HG02852 (cell line): Measurements from ENCODE around the gene LRRC47.

Experiments used
- ATAC-seq: cut with Tn5 transposase; IDR thresholded peaks from one replicate; pipeline ENCODE4 v1.9.1; 2021; ENCODE audit warnings: mild to moderate bottlenecking, moderate library complexity; ENCODE audit not compliant: unreplicated experiment

LRRC47 gene

GRCh38 chr1:3734602-3735001 is 61.7 kb downstream of the LRRC47 start:
- no peak for ATAC-seq

- no peak for ATAC-seq
Observed at GRCh38 chr1:3733883-3734589, 62.3 kb downstream of the LRRC47 start.

DNA sequence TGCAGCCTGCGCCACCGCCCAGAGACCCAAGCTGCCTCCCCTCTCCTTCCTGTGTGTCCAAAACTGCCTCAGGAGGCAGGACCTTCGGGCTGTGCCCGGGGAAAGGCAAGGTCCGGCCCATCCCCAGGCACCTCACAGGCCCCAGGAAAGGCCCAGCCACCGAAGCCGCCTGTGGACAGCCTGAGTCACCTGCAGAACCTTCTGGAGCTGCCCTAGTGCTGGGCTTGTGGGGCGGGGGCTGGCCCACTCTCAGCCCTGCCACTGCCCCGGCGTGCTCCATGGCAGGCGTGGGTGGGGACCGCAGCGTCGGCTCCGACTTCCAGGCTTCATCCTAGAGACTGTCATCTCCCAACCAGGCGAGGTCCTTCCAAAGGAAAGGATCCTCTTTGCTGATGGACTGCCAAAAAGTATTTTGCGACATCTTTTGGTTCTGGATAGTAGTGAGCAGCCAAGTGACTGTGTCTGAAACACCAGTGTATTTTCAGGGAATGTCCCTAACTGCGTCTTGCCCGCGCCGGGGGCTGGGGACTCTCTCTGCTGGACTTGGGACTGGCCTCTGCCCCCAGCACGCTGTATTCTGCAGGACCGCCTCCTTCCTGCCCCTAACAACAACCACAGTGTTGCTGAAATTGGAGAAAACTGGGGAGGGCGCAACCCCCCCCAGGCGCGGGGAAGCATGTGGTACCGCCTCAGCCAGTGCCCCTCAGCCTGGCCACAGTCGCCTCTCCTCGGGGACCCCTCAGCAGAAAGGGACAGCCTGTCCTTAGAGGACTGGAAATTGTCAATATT is 63.0 kb downstream of the LRRC47 start:
- ATAC-seq: no peak

- no peak for ATAC-seq
Observed at GRCh38 chr1:3732434-3733093, 63.7 kb downstream of the LRRC47 start.

DNA sequence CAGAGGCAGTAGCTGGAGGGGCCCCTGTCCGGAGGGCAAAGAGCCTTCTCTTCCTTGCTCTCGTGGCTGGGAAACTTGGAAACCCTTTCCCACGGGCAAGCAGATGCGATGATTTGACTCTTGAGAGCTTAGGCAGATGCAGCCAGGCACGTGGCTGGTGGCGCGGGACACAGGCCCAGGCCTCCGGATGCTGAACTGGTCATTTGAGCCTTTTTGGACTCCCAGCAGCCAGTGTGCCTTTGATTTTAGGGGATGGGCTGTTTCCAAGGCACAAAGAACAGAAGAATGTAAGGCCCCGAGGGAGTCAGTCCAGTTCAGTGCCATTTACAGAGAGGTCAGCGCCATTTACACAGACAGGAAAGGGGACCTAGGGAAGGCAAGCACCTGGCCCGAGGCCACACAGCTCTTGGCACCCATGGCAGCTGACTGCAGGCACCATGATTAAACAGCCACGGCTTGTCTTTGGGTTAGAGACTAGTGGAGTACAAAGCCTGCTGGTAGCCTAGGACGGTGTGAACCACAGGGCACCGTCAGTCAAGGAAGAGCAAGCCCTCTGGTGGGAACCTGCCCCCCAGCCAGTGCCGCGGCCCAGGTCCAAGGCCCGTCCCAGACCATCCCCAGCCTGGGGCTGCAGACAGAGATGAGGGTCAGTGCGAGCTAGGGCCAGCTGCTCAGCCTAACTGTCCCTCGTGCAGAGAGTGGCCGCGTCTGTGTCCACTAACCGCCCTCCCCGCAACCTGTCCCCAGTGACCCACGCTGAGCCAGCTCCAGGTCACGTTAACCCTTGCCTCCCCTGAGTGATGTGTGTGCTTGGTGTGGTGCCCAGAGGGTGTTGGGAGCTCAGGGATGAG is 64.5 kb downstream of the LRRC47 start:
- no peak for ATAC-seq

GRCh38 chr1:3730543-3731247 is 65.6 kb downstream of the LRRC47 start:
- ATAC-seq: no peak

- ATAC-seq: no peak
Observed at GRCh38 chr1:3729594-3730542, 66.4 kb downstream of the LRRC47 start.
